Skeletal muscle satellite cell (primary cell): ENCODE results near the gene ACTR5.
"Not testable (repeated sequence)": the region's sequence is repeated elsewhere in the genome, so short reads cannot be mapped to it uniquely, and the experiment has no call there.

Experiments used
- H3K27me3 ChIP-seq: 2 replicates; pipeline ENCODE4 v1.7.0; 2013; ENCODE audit warnings: low read length; ENCODE audit not compliant: control insufficient read depth, insufficient read depth
- H3K36me3 ChIP-seq: 2 replicates; pipeline ENCODE4 v1.7.0; 2013; ENCODE audit warnings: mild to moderate bottlenecking, control low read depth, low read length; ENCODE audit not compliant: insufficient read depth
- H3K4me1 ChIP-seq: 2 replicates; pipeline ENCODE4 v1.7.0; 2013; ENCODE audit warnings: low read length; ENCODE audit not compliant: control insufficient read depth, insufficient read depth
- H3K4me2 ChIP-seq: 2 replicates; pipeline ENCODE4 v1.7.0; 2013; ENCODE audit warnings: mild to moderate bottlenecking, low read length
- H3K4me3 ChIP-seq: 2 replicates; pipeline ENCODE4 v1.7.0; 2013; ENCODE audit warnings: low read length
- H3K9ac ChIP-seq: 2 replicates; pipeline ENCODE4 v1.7.0; 2013; ENCODE audit warnings: mild to moderate bottlenecking, low read depth, low read length, moderate library complexity
- H3K9me3 ChIP-seq: replicated peaks from 2 replicates; pipeline ENCODE4 v1.7.0; 2013; ENCODE audit warnings: mild to moderate bottlenecking, control low read depth, low read length

Gene ACTR5

DNA sequence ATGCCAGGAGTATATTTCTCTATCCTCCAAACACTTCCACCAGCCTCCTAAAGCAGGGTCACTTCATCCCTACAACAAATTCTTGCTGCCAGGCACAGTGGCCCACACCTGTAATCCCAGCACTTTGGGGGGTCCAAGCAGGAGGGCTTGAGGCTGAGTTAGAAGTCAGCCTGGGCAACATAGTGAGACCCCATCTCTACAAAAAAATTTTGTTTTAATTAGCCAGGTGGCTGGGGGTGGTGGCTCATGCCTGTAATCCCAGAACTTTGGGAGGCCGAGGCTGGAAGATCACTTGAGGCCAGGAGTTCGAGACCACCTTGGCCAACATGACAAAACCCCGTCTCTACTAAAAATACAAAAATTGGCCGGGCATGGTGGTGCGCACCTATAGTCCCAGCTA, 45.8 kb downstream of the ACTR5 start:
- not testable (repeated sequence) for H3K9me3 ChIP-seq, H3K4me1 ChIP-seq, H3K4me2 ChIP-seq, H3K9ac ChIP-seq, H3K36me3 ChIP-seq, H3K4me3 ChIP-seq
- peaks cover 21% of the 10 kb centered on the region for H3K27me3 ChIP-seq

- H3K9ac ChIP-seq, result no peak overlapping the region
- peaks cover 21% of the 10 kb centered on the region for H3K27me3 ChIP-seq
- no peaks in the 10 kb centered on the region for H3K4me1 ChIP-seq
- no peak overlapping the region for H3K4me3 ChIP-seq
- H3K36me3 ChIP-seq, result no peaks in the 10 kb centered on the region
- H3K4me2 ChIP-seq, result no peak overlapping the region
- H3K9me3 ChIP-seq, result no peaks in the 10 kb centered on the region
Measured at GRCh38 chr20:38798266-38798665, 50.0 kb downstream of the ACTR5 start.

DNA sequence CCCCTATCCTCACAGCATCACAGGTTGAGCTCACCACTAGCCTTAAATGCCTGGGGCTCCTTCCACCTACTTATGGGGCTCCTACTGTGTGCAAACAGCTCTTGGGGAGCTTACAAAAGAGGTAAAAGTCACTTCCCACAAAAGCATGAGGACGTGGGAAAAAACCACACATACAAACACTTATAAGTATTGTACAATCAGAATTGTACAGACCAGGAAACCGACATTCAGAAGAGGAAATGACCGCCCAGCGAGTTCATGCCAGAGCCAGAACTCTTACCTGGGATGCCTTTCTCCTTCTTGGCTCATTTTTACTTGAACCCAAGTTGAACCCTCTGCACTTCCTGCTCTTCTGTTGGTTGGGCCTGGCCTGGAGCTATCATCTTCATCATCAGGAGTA, 50.9 kb downstream of the ACTR5 start:
- Histone ChIP-seq H3K36me3 (no peaks in the 10 kb centered on the region), H3K4me1 (no peaks in the 10 kb centered on the region), H3K27me3 (peaks cover 23% of the 10 kb centered on the region), H3K4me2 (no peak overlapping the region), H3K4me3 (no peak overlapping the region), H3K9me3 (no peaks in the 10 kb centered on the region), H3K9ac (no peak overlapping the region)

- peaks cover 5% of the 10 kb centered on the region for H3K4me1 ChIP-seq
- no peak overlapping the region for H3K4me3 ChIP-seq
- peaks cover 29% of the 10 kb centered on the region for H3K27me3 ChIP-seq
- H3K4me2 ChIP-seq, result no peak overlapping the region
- no peaks in the 10 kb centered on the region for H3K9me3 ChIP-seq
- H3K9ac ChIP-seq, result no peak overlapping the region
- no peaks in the 10 kb centered on the region for H3K36me3 ChIP-seq
Measured at GRCh38 chr20:38800882-38801281, 52.6 kb downstream of the ACTR5 start.

DNA sequence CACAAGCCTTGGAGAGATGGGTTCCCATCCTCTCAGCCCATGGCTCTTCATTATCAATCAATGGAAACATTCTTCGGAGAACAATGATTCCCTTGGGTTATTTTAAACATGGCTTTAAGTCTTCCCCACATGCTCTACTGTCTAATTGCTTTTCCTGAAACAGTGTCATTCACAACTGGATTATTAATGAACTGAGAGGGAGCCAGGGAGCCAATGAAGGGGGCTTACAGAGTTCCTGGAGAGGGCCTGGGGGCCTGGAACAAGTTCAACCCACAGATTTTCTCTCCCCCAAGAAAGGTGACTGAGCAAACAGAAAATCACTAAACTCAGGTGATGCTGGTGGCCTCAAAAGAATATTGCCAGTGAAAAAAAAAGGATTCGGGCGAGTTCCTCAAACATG, 56.0 kb downstream of the ACTR5 start:
- Histone ChIP-seq H3K36me3 (no peaks in the 10 kb centered on the region), H3K4me1 (peaks cover 9% of the 10 kb centered on the region), H3K9me3 (no peaks in the 10 kb centered on the region), H3K9ac (no peak overlapping the region), H3K4me3 (no peak overlapping the region), H3K4me2 (no peak overlapping the region), H3K27me3 (peaks cover 49% of the 10 kb centered on the region)

DNA sequence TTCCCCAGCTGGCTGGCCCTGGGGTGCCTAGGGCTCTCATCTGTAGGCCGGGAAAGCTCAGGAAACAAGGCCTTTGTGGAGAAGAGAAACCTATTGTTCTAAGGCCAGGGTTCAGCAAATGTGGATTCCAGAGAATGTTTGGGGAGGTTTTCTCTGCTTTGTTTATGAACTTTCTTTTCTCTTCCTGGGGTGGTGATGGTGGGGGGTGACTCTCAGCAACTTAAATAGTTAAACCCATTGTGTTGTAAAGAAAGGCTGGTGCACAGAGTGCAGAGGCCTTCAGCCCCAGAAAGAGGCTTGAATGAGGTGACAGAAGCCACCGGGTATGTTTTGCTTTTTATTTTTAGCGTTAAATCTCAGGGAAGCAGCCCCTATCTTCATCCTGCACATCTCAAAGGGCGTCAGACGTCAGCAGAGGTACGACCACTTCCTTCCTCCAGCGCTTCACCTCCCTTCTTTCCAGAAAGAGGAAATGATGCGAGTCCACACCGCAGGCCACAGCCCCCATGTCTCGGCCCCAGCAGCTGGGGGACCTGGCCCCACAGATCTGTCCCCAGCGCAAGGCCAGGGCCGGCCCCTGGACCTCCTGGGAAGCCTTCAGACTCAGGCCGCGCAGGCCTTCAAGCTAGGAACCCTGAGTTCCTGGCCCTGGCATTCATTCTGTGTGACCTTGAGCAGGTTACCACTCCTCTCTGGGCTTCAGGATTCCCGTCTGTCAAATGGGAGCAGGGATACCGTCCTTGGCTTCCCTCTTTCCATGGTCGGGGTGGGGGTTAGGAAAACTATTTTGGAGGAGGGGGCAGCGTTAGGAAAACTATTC, 56.6 kb downstream of the ACTR5 start:
- Histone ChIP-seq H3K9me3 (no peaks in the 10 kb centered on the region), H3K4me3 (no peak overlapping the region), H3K4me2 (peak overlapping the region; percentile 72), H3K9ac (no peak overlapping the region), H3K4me1 (peaks cover 9% of the 10 kb centered on the region), H3K36me3 (no peaks in the 10 kb centered on the region), H3K27me3 (peaks cover 53% of the 10 kb centered on the region)

DNA sequence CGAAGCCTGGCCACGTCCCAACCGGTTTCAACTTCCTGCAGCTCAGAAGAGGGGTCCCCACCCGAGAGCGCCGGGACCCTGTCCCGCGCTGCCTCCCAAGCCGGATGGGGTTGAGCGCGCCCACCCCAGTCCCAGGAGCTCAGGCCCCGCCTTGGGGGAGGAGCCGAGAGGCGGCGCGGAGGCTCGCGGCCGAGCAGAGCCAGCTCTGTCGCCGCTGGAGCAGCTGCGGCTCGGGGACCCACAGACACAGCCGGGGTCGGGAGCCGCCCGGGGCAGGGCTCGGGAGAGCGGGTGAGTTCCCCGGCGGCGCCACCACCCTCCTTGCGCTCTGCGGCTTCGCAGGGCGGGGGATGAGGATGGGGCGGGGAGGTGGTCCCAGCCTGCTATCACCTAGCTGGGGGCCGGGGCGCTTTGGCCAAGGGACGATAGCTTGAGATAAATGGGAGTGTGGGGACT, 57.3 kb downstream of the ACTR5 start, which contains the start of gene PPP1R16B:
TSS of gene PPP1R16B (plus strand) at position 196 of the 456 bp plus-strand sequence. CDS start 30,229 bp downstream, outside the sequence.
- no peaks in the 10 kb centered on the region for H3K9me3 ChIP-seq
- peak within 1 kb of the TSS; percentile 52 for H3K4me3 ChIP-seq
- H3K4me2 ChIP-seq, result peak within 1 kb of the TSS; percentile 72
- no peak within 1 kb of the TSS for H3K9ac ChIP-seq
- H3K27me3 ChIP-seq, result peaks cover 60% of the 10 kb centered on the region
- H3K4me1 ChIP-seq, result peaks cover 9% of the 10 kb centered on the region
- no peaks in the 10 kb centered on the region for H3K36me3 ChIP-seq

GRCh38 chr20:38805958-38806854, 57.9 kb downstream of the ACTR5 start:
- H3K9me3 ChIP-seq, result no peaks in the 10 kb centered on the region
- no peak overlapping the region for H3K9ac ChIP-seq
- peak overlapping the region; percentile 72 for H3K4me2 ChIP-seq
- H3K36me3 ChIP-seq, result no peaks in the 10 kb centered on the region
- peaks cover 9% of the 10 kb centered on the region for H3K4me1 ChIP-seq
- peaks cover 67% of the 10 kb centered on the region for H3K27me3 ChIP-seq
- peak overlapping the region; percentile 52 for H3K4me3 ChIP-seq

GRCh38 chr20:38806855-38807655, 58.8 kb downstream of the ACTR5 start:
- H3K27me3 ChIP-seq, result peaks cover 74% of the 10 kb centered on the region
- H3K4me1 ChIP-seq, result peaks cover 9% of the 10 kb centered on the region
- H3K4me2 ChIP-seq, result peak overlapping the region; percentile 72
- no peak overlapping the region for H3K9ac ChIP-seq
- no peaks in the 10 kb centered on the region for H3K9me3 ChIP-seq
- no peak overlapping the region for H3K4me3 ChIP-seq
- H3K36me3 ChIP-seq, result no peaks in the 10 kb centered on the region

GRCh38 chr20:38809942-38810341, 61.7 kb downstream of the ACTR5 start:
- H3K4me2 ChIP-seq, result no peak overlapping the region
- peaks cover 9% of the 10 kb centered on the region for H3K4me1 ChIP-seq
- H3K9me3 ChIP-seq, result no peaks in the 10 kb centered on the region
- no peak overlapping the region for H3K9ac ChIP-seq
- peaks cover 86% of the 10 kb centered on the region for H3K27me3 ChIP-seq
- H3K4me3 ChIP-seq, result no peak overlapping the region
- H3K36me3 ChIP-seq, result no peaks in the 10 kb centered on the region
